GM23248 (cell line): ENCODE data around the gene FNDC3B. TPM values are rescaled to one million over a fixed set of nuclear protein-coding genes. Genes with fewer than 3 reads are reported as not detected.

Experiments
- DNase-seq: peaks from one replicate; pipeline ENCODE4 v3.0.0-alpha.2; 2015
- H2AFZ ChIP-seq: fragments of 200-600 bp; sonication (generic); 2 replicates; pipeline ENCODE4 v1.6.1; 2016; ENCODE audit warnings: antibody characterized with exemption
- H3F3A ChIP-seq: fragments of 200-600 bp; sonication (generic); 2 replicates; pipeline ENCODE4 v1.6.1; 2016; ENCODE audit warnings: mild to moderate bottlenecking, antibody characterized with exemption, mixed run types; ENCODE audit not compliant: insufficient read depth
- H3K27ac ChIP-seq: fragments of 200-600 bp; sonication (generic); 2 replicates; pipeline ENCODE4 v1.5.1; 2016; ENCODE audit warnings: mild to moderate bottlenecking
- H3K27me3 ChIP-seq: fragments of 200-600 bp; sonication (generic); replicated peaks from 2 replicates; pipeline ENCODE4 v1.6.1; 2016; ENCODE audit warnings: mild to moderate bottlenecking; ENCODE audit not compliant: insufficient read depth
- H3K36me3 ChIP-seq: fragments of 200-600 bp; sonication (generic); 2 replicates; pipeline ENCODE4 v1.6.1; 2016; ENCODE audit warnings: low read depth, mild to moderate bottlenecking
- H3K4me1 ChIP-seq: fragments of 200-600 bp; sonication (generic); 2 replicates; pipeline ENCODE4 v1.6.1; 2016; ENCODE audit warnings: mild to moderate bottlenecking; ENCODE audit not compliant: insufficient read depth
- H3K4me2 ChIP-seq: fragments of 200-600 bp; sonication (generic); one replicate; pipeline ENCODE4 v1.6.1; 2016; ENCODE audit warnings: mild to moderate bottlenecking; ENCODE audit not compliant: unreplicated experiment
- H3K4me3 ChIP-seq: fragments of 200-600 bp; sonication (generic); 2 replicates; pipeline ENCODE4 v1.5.1; 2016; ENCODE audit warnings: mild to moderate bottlenecking
- H3K79me2 ChIP-seq: fragments of 200-600 bp; sonication (generic); 2 replicates; pipeline ENCODE4 v1.6.1; 2016; ENCODE audit warnings: mild to moderate bottlenecking; ENCODE audit not compliant: insufficient read depth
- H3K9ac ChIP-seq: fragments of 200-600 bp; sonication (generic); 2 replicates; pipeline ENCODE4 v1.6.1; 2016; ENCODE audit warnings: mild to moderate bottlenecking
- H3K9me2 ChIP-seq: fragments of 200-600 bp; sonication (generic); 2 replicates; pipeline ENCODE4 v1.6.1; 2016; ENCODE audit warnings: mixed run types, mild to moderate bottlenecking, moderate library complexity; ENCODE audit not compliant: insufficient read depth
- H3K9me3 ChIP-seq: fragments of 200-600 bp; sonication (generic); one replicate; pipeline ENCODE4 v1.6.1; 2017; ENCODE audit warnings: low read depth
- H4K20me1 ChIP-seq: fragments of 200-600 bp; sonication (generic); 2 replicates; pipeline ENCODE4 v1.6.0; 2016; ENCODE audit not compliant: insufficient read depth
- EZH2 ChIP-seq: fragments of 200-600 bp; sonication (generic); IDR thresholded peaks from 2 replicates; pipeline ENCODE4 v1.6.1; 2018; ENCODE audit warnings: antibody characterized with exemption, mild to moderate bottlenecking; ENCODE audit not compliant: insufficient read depth, poor library complexity, severe bottlenecking
- EZH2phosphoT487 ChIP-seq: fragments of 200-600 bp; sonication (generic); IDR thresholded peaks from 2 replicates; pipeline ENCODE4 v1.6.1; 2018; ENCODE audit warnings: antibody characterized with exemption, moderate library complexity, mild to moderate bottlenecking, low read depth; ENCODE audit not compliant: insufficient read depth
- WGBS, 2 experiments: methylation state at CpG; one replicate each; pipeline ENCODE4 v1.1.6; 2015 to 2017; ENCODE audit warnings: low lambda C conversion rate in 2 of 2, low coverage in 1 of 2; ENCODE audit errors: missing lambda C conversion rate in 2 of 2; 5-methylcytosine and 5-hydroxymethylcytosine counted together
- in situ Hi-C: fragments of 300-500 bp; cut with MboI; formaldehyde crosslinking; loops from 2 replicates; pipeline ENCODE4 v1.15.0; 2020
- polyA plus RNA-seq: library from polyadenylated mRNA; unstranded; fragments of >200 nt; fragmentation: Nextera tagmentation; extraction: Ambion mirVana; gene quantifications from 2 replicates; pipeline ENCODE4 v1.2.1, GENCODE V29; 2016
- total RNA-seq: library from RNA; depleted of rRNA; stranded (reverse); fragments of >200 nt; shearing (Covaris generic); gene quantifications from 2 replicates; pipeline ENCODE4 v1.2.3, GENCODE V29; 2014

FNDC3B gene
- total and polyA plus RNA-seq, 2 experiments from 2014 or later = 85.5 to 123 TPM

DNA sequence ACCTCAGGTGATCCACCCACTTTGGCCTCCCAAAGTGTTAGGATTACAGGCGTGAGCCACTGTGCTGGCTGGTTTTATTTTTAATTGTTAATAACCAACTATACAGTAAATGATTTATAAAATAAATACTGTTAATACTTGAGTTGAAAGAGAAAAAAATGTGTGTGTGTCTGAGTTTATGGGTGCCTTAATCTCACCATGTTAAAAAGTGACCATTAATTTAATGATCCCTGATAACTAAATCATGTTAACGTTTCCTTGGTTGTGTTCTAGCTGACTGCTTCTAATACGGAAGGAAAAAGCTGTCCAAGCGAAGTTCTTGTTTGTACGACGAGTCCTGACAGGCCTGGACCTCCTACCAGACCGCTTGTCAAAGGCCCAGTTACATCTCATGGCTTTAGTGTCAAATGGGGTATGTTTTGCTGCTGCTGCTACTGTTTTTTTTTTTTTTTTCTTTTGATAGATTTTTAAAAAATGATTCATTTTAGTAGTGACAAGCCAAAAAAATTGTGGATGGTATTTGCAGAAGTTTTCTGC is 295.4 kb downstream of the FNDC3B start:
- TF ChIP-seq EZH2phosphoT487 (no peak), EZH2 (no peak)
- Histone ChIP-seq H2AFZ (no peak overlapping the region), H3K4me1 (no peaks in the 10 kb centered on the region), H3K27ac (no peak overlapping the region), H3K27me3 (no peaks in the 10 kb centered on the region), H3K79me2 (peaks cover 44% of the 10 kb centered on the region), H3K4me3 (no peak overlapping the region), H3K9me3 (no peaks in the 10 kb centered on the region), H3K9ac (no peak overlapping the region), H4K20me1 (no peaks in the 10 kb centered on the region), H3F3A (peaks cover 36% of the 10 kb centered on the region), H3K36me3 (peaks cover 79% of the 10 kb centered on the region), H3K4me2 (no peak overlapping the region), H3K9me2 (no peaks in the 10 kb centered on the region)
- no peak for DNase-seq
- 86% methylated on average over 7 of the region's 7 CpGs for WGBS, 2 experiments
- in situ Hi-C loops = no loop called here

DNA sequence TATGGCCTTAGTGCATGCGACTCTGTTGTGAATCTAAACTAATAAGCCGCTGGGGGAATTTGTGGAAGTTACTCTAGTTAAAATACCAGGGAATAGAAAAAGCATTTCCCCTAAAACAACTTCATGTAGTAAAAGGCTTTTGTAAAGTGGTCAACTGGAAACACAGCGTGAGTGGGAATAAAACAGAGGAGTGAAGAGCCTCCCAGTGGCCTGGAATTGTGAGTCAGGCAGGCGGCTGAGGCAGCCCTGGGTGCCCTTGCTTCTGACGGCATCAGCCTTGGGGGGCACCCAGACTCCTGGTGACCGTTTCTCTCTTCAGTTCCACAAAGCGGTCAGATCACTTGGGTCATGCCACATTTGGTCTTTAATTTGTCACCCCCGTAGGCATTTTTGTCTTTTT is 300.5 kb downstream of the FNDC3B start:
- in situ Hi-C loops = no loop called here
- Histone ChIP-seq H3K36me3 (peaks cover 82% of the 10 kb centered on the region), H3K27ac (no peak overlapping the region)

GRCh38 chr3:172340583-172340982 is 301.2 kb downstream of the FNDC3B start:
- no peak for DNase-seq
- H3K9me3 ChIP-seq = no peaks in the 10 kb centered on the region
- no peak overlapping the region for H2AFZ ChIP-seq
- no peaks in the 10 kb centered on the region for H3K9me2 ChIP-seq
- WGBS, 2 experiments = 61 to 70% methylated on average over 5 of the region's 5 CpGs
- peaks cover 82% of the 10 kb centered on the region for H3K36me3 ChIP-seq
- no peaks in the 10 kb centered on the region for H4K20me1 ChIP-seq
- no peak overlapping the region for H3K4me3 ChIP-seq
- H3K79me2 ChIP-seq = peaks cover 48% of the 10 kb centered on the region
- no peak overlapping the region for H3K9ac ChIP-seq
- TF ChIP-seq EZH2 (no peak), EZH2phosphoT487 (no peak)
- H3K4me2 ChIP-seq = no peak overlapping the region
- peaks cover 35% of the 10 kb centered on the region for H3F3A ChIP-seq
- no peak overlapping the region for H3K27ac ChIP-seq
- in situ Hi-C loops = no loop called here
- no peaks in the 10 kb centered on the region for H3K27me3 ChIP-seq
- no peaks in the 10 kb centered on the region for H3K4me1 ChIP-seq

More for the DNA sequence above, 300.5 kb downstream of the FNDC3B start:
- no peaks in the 10 kb centered on the region for H3K4me1 ChIP-seq
- no peaks in the 10 kb centered on the region for H3K9me2 ChIP-seq
- H3F3A ChIP-seq = peaks cover 28% of the 10 kb centered on the region
- H2AFZ ChIP-seq = no peak overlapping the region
- WGBS, 2 experiments = 88 to 90% methylated on average over 8 of the region's 8 CpGs
- H4K20me1 ChIP-seq = no peaks in the 10 kb centered on the region
- no peak overlapping the region for H3K4me2 ChIP-seq
- no peaks in the 10 kb centered on the region for H3K9me3 ChIP-seq
- H3K27me3 ChIP-seq = no peaks in the 10 kb centered on the region
- no peak for DNase-seq
- H3K4me3 ChIP-seq = no peak overlapping the region
- no peak overlapping the region for H3K9ac ChIP-seq
- TF ChIP-seq EZH2 (no peak), EZH2phosphoT487 (no peak)
- H3K79me2 ChIP-seq = peaks cover 49% of the 10 kb centered on the region

DNA sequence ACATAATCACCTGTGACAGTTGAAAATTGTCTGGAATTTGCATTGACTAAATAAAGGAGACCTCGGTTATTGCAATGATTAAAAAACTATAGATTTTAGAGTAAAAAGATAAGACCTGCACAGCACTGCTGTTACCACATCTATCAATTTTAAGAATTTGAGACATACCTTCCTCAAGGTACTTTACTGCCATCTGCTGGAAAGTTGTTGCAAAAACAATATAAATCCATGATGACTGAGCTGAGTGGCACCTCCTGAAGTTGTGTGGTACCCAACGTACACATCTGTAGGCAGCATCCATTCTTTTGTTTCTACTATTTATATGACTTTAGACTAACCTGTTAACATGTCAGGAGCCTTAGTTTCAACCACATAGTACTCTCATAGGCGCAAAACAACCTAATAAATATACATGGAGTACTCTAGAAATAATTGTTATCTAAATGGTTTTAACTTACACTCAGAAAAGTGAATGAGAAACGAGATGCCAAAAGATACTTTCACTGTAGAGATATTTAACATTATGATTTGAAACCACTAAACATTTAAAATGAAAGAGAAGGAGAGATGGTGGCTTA is 302.2 kb downstream of the FNDC3B start:
- H3K36me3 ChIP-seq = peaks cover 80% of the 10 kb centered on the region
- H3K4me1 ChIP-seq = no peaks in the 10 kb centered on the region
- no peaks in the 10 kb centered on the region for H4K20me1 ChIP-seq
- TF ChIP-seq EZH2phosphoT487 (no peak), EZH2 (no peak)
- H2AFZ ChIP-seq = no peak overlapping the region
- no peak overlapping the region for H3K9ac ChIP-seq
- peak; percentile 71 for DNase-seq
- no peaks in the 10 kb centered on the region for H3K9me2 ChIP-seq
- H3K27me3 ChIP-seq = no peaks in the 10 kb centered on the region
- no peak overlapping the region for H3K4me2 ChIP-seq
- in situ Hi-C loops = no loop called here
- WGBS, 2 experiments = 42 to 44% methylated on average over 4 of the region's 4 CpGs
- peaks cover 35% of the 10 kb centered on the region for H3F3A ChIP-seq
- no peak overlapping the region for H3K4me3 ChIP-seq
- H3K27ac ChIP-seq = no peak overlapping the region
- no peaks in the 10 kb centered on the region for H3K9me3 ChIP-seq
- peaks cover 40% of the 10 kb centered on the region for H3K79me2 ChIP-seq
